ENCODE measurements around the gene HTRA1. TPM values are rescaled to one million over a fixed set of nuclear protein-coding genes. Genes with fewer than 3 reads are reported as not detected.
A peak's percentile ranks its signal among the peaks of the same experiment; 100 is the strongest.

Gene HTRA1
- total and polyA plus RNA-seq, 10 donors = 18.3 to 63.7 (median 35.3) TPM

DNA sequence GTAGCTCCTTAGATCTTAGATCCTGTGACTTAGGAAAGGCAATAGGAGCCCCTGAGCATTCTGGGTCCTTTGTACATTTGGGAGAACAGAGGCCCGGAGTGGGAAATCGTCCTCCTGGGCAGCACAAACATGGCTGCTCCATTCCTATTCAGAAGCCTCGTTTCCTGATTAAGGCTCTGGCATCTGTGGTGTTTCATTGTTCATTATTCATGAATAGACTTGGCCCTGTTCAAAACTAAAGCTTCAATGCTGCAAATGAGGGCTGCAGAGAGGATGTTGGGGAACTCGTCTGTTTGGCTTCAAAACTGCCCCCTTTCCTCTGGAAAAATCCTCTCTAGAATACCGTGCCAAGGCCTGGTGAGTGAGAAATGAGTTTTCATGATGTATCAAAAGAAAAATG is 3.4 kb upstream of the HTRA1 start:
- TF ChIP-seq POLR2A (IDR thresholded peaks at IDR 0.05) (no peak), POLR2AphosphoS5 (IDR thresholded peaks at IDR 0.05) (no peak)
- TF ChIP-seq, protein P1, sequence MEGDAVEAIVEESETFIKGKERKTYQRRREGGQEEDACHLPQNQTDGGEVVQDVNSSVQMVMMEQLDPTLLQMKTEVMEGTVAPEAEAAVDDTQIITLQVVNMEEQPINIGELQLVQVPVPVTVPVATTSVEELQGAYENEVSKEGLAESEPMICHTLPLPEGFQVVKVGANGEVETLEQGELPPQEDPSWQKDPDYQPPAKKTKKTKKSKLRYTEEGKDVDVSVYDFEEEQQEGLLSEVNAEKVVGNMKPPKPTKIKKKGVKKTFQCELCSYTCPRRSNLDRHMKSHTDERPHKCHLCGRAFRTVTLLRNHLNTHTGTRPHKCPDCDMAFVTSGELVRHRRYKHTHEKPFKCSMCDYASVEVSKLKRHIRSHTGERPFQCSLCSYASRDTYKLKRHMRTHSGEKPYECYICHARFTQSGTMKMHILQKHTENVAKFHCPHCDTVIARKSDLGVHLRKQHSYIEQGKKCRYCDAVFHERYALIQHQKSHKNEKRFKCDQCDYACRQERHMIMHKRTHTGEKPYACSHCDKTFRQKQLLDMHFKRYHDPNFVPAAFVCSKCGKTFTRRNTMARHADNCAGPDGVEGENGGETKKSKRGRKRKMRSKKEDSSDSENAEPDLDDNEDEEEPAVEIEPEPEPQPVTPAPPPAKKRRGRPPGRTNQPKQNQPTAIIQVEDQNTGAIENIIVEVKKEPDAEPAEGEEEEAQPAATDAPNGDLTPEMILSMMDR (IDR thresholded peaks at IDR 0.05 in 8 of 11, conservative IDR thresholded peaks at IDR 0.05 in 3 of 11) = no peak
- Histone ChIP-seq H3K36me3 (no peaks in the 10 kb centered on the region), H3K4me3 (no peak overlapping the region), H3K27ac (no peak overlapping the region), H3K27me3 (replicated peaks in 1 of 7) (peaks cover 0 to 97% (median 39%) of the 10 kb centered on the region in 7 donors), H3K9me3 (no peaks in the 10 kb centered on the region), H3K4me1 (peaks cover 5 to 28% (median 22%) of the 10 kb centered on the region in 6 donors)
- intact Hi-C loops (cut with DNase I; ENCODE audit: low total_unique reads) = no loop called here
- DNase-seq = no peak
- 66 to 79% (median 69%) methylated on average over 5 of the region's 5 CpGs for WGBS, 5 donors

DNA sequence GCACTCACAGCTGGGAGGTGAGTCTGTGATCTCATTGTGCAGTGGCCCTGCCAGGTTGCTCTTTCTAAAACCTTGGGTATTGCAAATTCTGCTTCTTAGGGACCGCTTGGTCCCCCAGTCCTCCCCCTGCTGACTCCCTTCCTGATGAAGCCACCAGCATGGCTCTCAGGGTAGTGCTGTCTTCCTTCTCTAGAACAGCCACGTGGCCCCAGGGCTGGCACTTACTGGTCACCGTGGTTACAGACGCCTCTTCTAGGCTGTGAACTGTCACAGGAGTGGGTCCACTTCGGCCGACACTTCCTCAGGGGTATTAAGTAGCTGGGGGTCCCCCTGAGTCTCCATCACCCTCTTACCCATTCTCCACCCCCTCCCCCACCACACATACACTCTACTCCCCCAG is 2.7 kb upstream of the HTRA1 start:
- no peak for DNase-seq
- no peaks in the 10 kb centered on the region for H3K36me3 ChIP-seq
- no peaks in the 10 kb centered on the region for H3K9me3 ChIP-seq
- 65 to 72% (median 70%) methylated on average over 6 of the region's 6 CpGs for WGBS, 5 donors
- H3K4me1 ChIP-seq = peaks cover 5 to 35% (median 28%) of the 10 kb centered on the region in 6 donors
- no peak overlapping the region for H3K4me3 ChIP-seq
- H3K27ac ChIP-seq = no peak overlapping the region
- intact Hi-C loops (cut with DNase I; ENCODE audit: low total_unique reads) = no loop called here
- peaks cover 0 to 97% (median 45%) of the 10 kb centered on the region in 7 donors for H3K27me3 ChIP-seq (replicated peaks in 1 of 7)
- no peak for TF ChIP-seq POLR2A (IDR thresholded peaks at IDR 0.05)
- TF ChIP-seq, protein P1 (IDR thresholded peaks at IDR 0.05 in 8 of 11, conservative IDR thresholded peaks at IDR 0.05 in 3 of 11) = no peak
- TF ChIP-seq POLR2AphosphoS5 (IDR thresholded peaks at IDR 0.05) = no peak

DNA sequence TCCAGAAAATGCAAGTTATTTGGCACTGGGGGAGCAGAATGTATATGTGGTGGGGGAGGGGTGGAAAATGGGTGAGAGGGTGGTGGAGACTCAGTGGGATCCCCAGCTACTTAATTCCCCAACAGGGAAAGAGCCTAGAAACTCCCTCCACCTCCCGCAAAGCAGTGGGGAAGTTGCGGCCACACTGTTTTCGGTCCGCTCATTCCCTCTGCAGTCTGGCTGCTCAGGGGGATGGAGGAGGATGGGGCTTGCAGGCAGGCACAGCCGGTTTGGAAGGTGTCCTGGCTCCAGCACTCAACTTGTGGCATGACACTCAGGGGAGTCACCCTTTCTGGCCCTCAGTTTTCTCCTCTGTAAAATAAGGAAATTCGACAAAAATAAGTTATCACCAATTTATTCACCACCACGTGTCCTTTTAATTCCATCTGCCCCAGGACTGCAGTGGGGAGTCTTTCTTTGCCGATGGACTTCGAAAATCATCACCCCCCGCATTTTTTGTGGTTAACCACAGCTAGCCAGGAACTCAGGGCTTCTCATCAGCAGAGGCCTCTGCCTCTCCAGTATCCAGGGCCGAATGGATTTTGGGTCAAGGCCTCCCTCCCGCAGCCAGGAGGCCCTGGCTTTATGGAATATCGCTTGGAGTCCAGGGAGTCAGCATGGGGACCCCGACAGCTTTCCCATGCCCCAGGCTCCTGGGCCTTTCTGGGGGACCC is 1.6 kb upstream of the HTRA1 start:
- Histone ChIP-seq H3K4me3 (no peak overlapping the region), H3K9me3 (no peaks in the 10 kb centered on the region), H3K27me3 (replicated peaks in 1 of 7) (peaks cover 0 to 99% (median 49%) of the 10 kb centered on the region in 7 donors), H3K4me1 (peaks cover 5 to 35% (median 28%) of the 10 kb centered on the region in 6 donors), H3K36me3 (no peaks in the 10 kb centered on the region), H3K27ac (peak overlapping the region in 1 of 8 donors; percentile 55)
- intact Hi-C loops (cut with DNase I; ENCODE audit: low total_unique reads) = no loop called here
- 48 to 60% (median 49%) methylated on average over 14 of the region's 14 CpGs for WGBS, 5 donors
- no peak for TF ChIP-seq POLR2A (IDR thresholded peaks at IDR 0.05)
- DNase-seq = no peak

DNA sequence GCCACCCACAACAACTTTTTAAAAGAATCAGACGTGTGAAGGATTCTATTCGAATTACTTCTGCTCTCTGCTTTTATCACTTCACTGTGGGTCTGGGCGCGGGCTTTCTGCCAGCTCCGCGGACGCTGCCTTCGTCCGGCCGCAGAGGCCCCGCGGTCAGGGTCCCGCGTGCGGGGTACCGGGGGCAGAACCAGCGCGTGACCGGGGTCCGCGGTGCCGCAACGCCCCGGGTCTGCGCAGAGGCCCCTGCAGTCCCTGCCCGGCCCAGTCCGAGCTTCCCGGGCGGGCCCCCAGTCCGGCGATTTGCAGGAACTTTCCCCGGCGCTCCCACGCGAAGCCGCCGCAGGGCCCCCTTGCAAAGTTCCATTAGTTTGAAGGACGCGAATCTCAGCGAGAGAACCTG is 461 bp upstream of the HTRA1 start:
- intact Hi-C loops (cut with DNase I; ENCODE audit: low total_unique reads) = no loop called here

More for the DNA sequence above, 461 bp upstream of the HTRA1 start:
- WGBS, 5 donors = 1 to 37% (median 3%) methylated on average over 4 to 40 of the region's 40 CpGs
- no peaks in the 10 kb centered on the region for H3K9me3 ChIP-seq
- no peak for DNase-seq
- no peaks in the 10 kb centered on the region for H3K36me3 ChIP-seq
- H3K4me1 ChIP-seq = peaks cover 5 to 35% (median 28%) of the 10 kb centered on the region in 6 donors
- H3K4me3 ChIP-seq = peak overlapping the region; percentile 20 to 73 (median 49)
- no peak for TF ChIP-seq POLR2AphosphoS5 (IDR thresholded peaks at IDR 0.05)
- TF ChIP-seq, protein P1 (IDR thresholded peaks at IDR 0.05 in 8 of 11, conservative IDR thresholded peaks at IDR 0.05 in 3 of 11) = no peak
- no peak for TF ChIP-seq POLR2A (IDR thresholded peaks at IDR 0.05)
- H3K27ac ChIP-seq = peak overlapping the region in 6 of 8 donors; percentile 3 to 71 (median 52)
- peaks cover 0 to 93% (median 49%) of the 10 kb centered on the region in 7 donors for H3K27me3 ChIP-seq (replicated peaks in 1 of 7)
